Measurements from ENCODE around the gene POLR2F. TPM values are rescaled to one million over a fixed set of nuclear protein-coding genes. Genes with fewer than 3 reads are reported as not detected.
"Not testable (repeated sequence)": the region's sequence is repeated elsewhere in the genome, so short reads cannot be mapped to it uniquely, and the experiment has no call there.

The POLR2F gene
- total RNA-seq, 1 experiment from 2014 or later, result 138 TPM

DNA sequence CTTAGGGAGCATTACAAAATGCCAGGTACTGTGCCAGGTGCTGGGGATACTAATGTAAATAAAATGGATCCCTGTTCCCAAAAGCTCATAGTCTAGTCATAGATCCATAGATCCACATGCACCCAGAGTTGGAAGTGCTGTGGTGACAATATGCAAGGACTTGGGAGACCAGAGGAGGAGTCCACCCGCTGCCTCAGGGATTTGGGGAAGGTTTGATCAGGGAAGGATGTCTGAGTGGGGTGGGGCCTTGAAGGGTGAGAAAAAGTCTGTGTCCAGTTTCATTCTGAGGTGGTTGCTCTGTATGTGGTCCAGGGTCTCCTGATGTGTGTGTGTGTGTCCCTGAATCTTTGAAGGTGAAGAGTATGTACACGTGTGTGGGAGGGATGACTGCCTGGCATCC, 21.7 kb downstream of the POLR2F start:
- Mint-ChIP-seq H3K4me3 (no peak overlapping the region), H3K4me1 (peaks cover 22% of the 10 kb centered on the region), H3K27ac (no peak overlapping the region), H3K9me3 (no peaks in the 10 kb centered on the region), H3K27me3 (ENCODE audit: low read depth) (no peaks in the 10 kb centered on the region), H3K36me3 (peaks cover 11% of the 10 kb centered on the region; the same call in 1 of the 2 replicates)
- ChIA-PET CTCF (no interaction called here), POLR2A (no interaction called here)
- ATAC-seq (no peak), DNase-seq (ENCODE audit: low spot score) (no peak)
- no peak for TF ChIP-seq USF1 (CRISPR knock-in tag; IDR thresholded peaks at IDR 0.05)

DNA sequence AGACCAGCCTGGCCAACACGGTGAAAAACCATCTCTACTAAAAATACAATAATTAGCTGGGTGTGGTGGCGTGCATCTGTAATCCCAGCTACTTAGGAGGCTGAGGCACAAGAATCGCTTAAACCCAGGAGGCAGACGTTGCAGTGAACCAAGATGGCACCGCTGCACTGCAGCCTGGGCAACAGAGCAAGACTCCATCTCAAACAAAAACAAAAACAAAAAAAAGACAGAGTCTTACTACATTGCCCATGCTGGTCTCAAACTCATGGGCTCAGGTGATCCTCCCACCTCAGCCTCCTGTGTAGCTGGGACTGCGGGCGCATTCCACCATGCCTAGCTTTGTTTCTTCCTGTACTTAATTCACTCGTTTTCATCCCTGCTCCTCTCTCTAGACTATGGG, 22.5 kb downstream of the POLR2F start:
- H3K9me3 Mint-ChIP-seq; H3K4me3 Mint-ChIP-seq; POLR2A ChIA-PET; CTCF ChIA-PET; H3K27me3 Mint-ChIP-seq (ENCODE audit: low read depth); DNase-seq (ENCODE audit: low spot score); ATAC-seq: not testable (repeated sequence)
- Mint-ChIP-seq H3K36me3 (peaks cover 11% of the 10 kb centered on the region; the same call in 1 of the 2 replicates), H3K27ac (peak overlapping the region; percentile 61; the same call in 1 of the 2 replicates), H3K4me1 (peaks cover 16% of the 10 kb centered on the region)
- 0 out of 2 replicates have a peak, but pooled peaks have one; percentile 31 for TF ChIP-seq ZNF121 (CRISPR knock-in tag; IDR thresholded peaks at IDR 0.05)

- H3K4me3 Mint-ChIP-seq, result no peak overlapping the region
- peak overlapping the region; percentile 61; the same call in 1 of the 2 replicates for H3K27ac Mint-ChIP-seq
- no peaks in the 10 kb centered on the region for H3K27me3 Mint-ChIP-seq (ENCODE audit: low read depth)
- H3K36me3 Mint-ChIP-seq, result peaks cover 11% of the 10 kb centered on the region; the same call in 1 of the 2 replicates
- DNase-seq (ENCODE audit: low spot score), result no peak
- ATAC-seq, result no peak
- peaks cover 11% of the 10 kb centered on the region for H3K4me1 Mint-ChIP-seq
- ChIA-PET CTCF (no interaction called here), POLR2A (no interaction called here)
- TF ChIP-seq ELF4 (CRISPR knock-in tag; IDR thresholded peaks at IDR 0.05; ENCODE audit: low read depth), result no peak
- H3K9me3 Mint-ChIP-seq, result no peaks in the 10 kb centered on the region
Measured at GRCh38 chr22:37976547-37976946, 23.0 kb downstream of the POLR2F start.

DNA sequence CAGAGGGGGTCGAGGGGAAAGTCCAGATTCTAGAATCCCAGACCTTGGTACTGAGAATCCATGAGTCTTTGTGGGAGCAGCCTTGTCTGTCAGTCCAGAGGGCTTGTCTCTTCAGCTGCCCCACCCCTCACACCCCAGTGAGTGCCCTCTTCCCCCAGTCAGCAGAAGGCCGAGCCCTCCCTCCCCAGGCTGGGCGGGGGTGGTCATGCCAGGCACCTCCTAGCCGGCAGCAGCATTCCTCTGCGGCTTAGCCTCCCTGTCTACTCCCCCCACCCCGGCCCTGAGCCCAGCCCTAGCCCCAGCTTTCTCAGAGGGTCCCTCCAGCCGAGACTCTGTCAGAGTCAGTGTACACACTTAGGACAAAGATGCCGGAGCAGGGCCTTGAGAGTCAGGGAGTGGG, 26.3 kb downstream of the POLR2F start:
- ChIA-PET POLR2A (no interaction called here), CTCF (interaction anchor here (0.6 to 2.2 kb wide), 6 partner anchors 10 to 118 kb away, joined by 3 to 8 read pairs (median 4); no protein-coding TSS in a partner anchor)
- Mint-ChIP-seq H3K36me3 (peaks cover 9% of the 10 kb centered on the region; the same call in 1 of the 2 replicates), H3K4me1 (peaks cover 14% of the 10 kb centered on the region), H3K9me3 (no peaks in the 10 kb centered on the region), H3K27me3 (ENCODE audit: low read depth) (peaks cover 16% of the 10 kb centered on the region), H3K27ac (no peak overlapping the region), H3K4me3 (no peak overlapping the region)
- ATAC-seq, result no peak
- no peak for DNase-seq (ENCODE audit: low spot score)
- TF ChIP-seq SP1 (CRISPR knock-in tag; conservative IDR thresholded peaks at IDR 0.05), result no peak
- TF ChIP-seq ATF1 (CRISPR knock-in tag; IDR thresholded peaks at IDR 0.05), result no peak
- TF ChIP-seq TEAD1 (CRISPR knock-in tag; IDR thresholded peaks at IDR 0.05), result no peak
- TF ChIP-seq FOXJ3 (CRISPR knock-in tag; IDR thresholded peaks at IDR 0.05; ENCODE audit: borderline replicate concordance), result no peak
- TF ChIP-seq ATF6 (CRISPR knock-in tag; IDR thresholded peaks at IDR 0.05), result no peak
- no peak for TF ChIP-seq NR2C2 (CRISPR knock-in tag; IDR thresholded peaks at IDR 0.05)
- no peak for TF ChIP-seq NFE2L1 (CRISPR knock-in tag; IDR thresholded peaks at IDR 0.05)
- no peak for TF ChIP-seq ZNF416 (CRISPR knock-in tag; IDR thresholded peaks at IDR 0.05)
- TF ChIP-seq ZNF138 (CRISPR knock-in tag; conservative IDR thresholded peaks at IDR 0.05), result no peak
- TF ChIP-seq JUN (CRISPR knock-in tag; IDR thresholded peaks at IDR 0.05), result no peak
- TF ChIP-seq ZNF512 (CRISPR knock-in tag; IDR thresholded peaks at IDR 0.05; ENCODE audit: borderline replicate concordance), result no peak
- no peak for TF ChIP-seq IRF2 (CRISPR knock-in tag; IDR thresholded peaks at IDR 0.05; ENCODE audit: borderline replicate concordance, low read depth)
- no peak for TF ChIP-seq SMAD4 (CRISPR knock-in tag; IDR thresholded peaks at IDR 0.05)
- TF ChIP-seq EMX1 (CRISPR knock-in tag; IDR thresholded peaks at IDR 0.05), result no peak
- TF ChIP-seq, protein P1, sequence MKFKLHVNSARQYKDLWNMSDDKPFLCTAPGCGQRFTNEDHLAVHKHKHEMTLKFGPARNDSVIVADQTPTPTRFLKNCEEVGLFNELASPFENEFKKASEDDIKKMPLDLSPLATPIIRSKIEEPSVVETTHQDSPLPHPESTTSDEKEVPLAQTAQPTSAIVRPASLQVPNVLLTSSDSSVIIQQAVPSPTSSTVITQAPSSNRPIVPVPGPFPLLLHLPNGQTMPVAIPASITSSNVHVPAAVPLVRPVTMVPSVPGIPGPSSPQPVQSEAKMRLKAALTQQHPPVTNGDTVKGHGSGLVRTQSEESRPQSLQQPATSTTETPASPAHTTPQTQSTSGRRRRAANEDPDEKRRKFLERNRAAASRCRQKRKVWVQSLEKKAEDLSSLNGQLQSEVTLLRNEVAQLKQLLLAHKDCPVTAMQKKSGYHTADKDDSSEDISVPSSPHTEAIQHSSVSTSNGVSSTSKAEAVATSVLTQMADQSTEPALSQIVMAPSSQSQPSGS (CRISPR knock-in tag; IDR thresholded peaks at IDR 0.05; ENCODE audit: borderline replicate concordance, low read depth), result no peak
- no peak for TF ChIP-seq AFF4 (CRISPR knock-in tag; IDR thresholded peaks at IDR 0.05; ENCODE audit: borderline replicate concordance)
- TF ChIP-seq NR1H2 (CRISPR knock-in tag; IDR thresholded peaks at IDR 0.05), result no peak
- TF ChIP-seq CREB1 (CRISPR knock-in tag; IDR thresholded peaks at IDR 0.05), result no peak
- TF ChIP-seq RORB (CRISPR knock-in tag; IDR thresholded peaks at IDR 0.05), result no peak

Measured in WTC11 (cell line).